Testis (tissue), 2 donors: ENCODE measurements around the gene GPC3.

Experiments
- CTCF ChIP-seq, 3 experiments: fragments of 450-650 bp in 2 of 3; fragments of 200-600 bp in 1 of 3; sonication (generic) in 1 of 3; IDR thresholded peaks; one replicate each; pipeline ENCODE4 v1.5.1; 2016 to 2019; ENCODE audit warnings: antibody characterized with exemption in 3 of 3, mild to moderate bottlenecking in 2 of 3, moderate library complexity in 1 of 3
- POLR2A ChIP-seq: fragments of 450-650 bp; IDR thresholded peaks from one replicate; pipeline ENCODE4 v1.6.1; 2017; ENCODE audit warnings: antibody characterized with exemption, mild to moderate bottlenecking, moderate library complexity

DNA sequence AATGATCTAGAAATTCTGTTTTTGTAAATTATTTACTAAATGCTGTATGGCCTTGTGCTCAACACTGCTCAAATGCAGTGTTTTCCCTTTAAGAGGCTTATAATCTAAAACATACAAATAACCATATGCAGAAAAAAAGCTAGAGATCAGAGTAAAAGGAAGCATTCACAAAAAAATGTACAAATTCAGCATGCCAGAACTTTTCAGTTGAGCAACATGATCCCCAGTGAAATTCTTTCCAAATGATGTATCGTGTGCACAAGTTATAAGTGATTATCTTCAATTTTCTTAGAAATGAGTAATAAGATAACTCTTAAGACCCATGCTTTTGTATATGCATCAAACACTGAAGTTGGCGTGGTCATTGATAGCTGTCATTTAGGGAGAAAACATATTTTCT lies 5.0 kb downstream of the GPC3 start:
- TF ChIP-seq CTCF (IDR thresholded peaks at IDR 0.05): no peak
- TF ChIP-seq POLR2A: no peak
